Brain microvascular endothelial cell (primary cell): Measurements from ENCODE around the gene TMOD1.
"Not testable (repeated sequence)": the region's sequence is repeated elsewhere in the genome, so short reads cannot be mapped to it uniquely, and the experiment has no call there.

ENCODE experiments used
- DNase-seq: peaks from one replicate; pipeline ENCODE4 v3.0.0-alpha.2; 2020
- H3K27ac ChIP-seq: fragments of 250-450 bp; sonication (Bioruptor Pico); 2 replicates; pipeline ENCODE4 v1.5.1; 2020; ENCODE audit warnings: mild to moderate bottlenecking, moderate library complexity
- H3K27me3 ChIP-seq: fragments of 250-450 bp; sonication (Bioruptor Pico); replicated peaks from 2 replicates; pipeline ENCODE4 v1.5.1; 2020; ENCODE audit warnings: mild to moderate bottlenecking
- H3K36me3 ChIP-seq: fragments of 250-450 bp; sonication (Bioruptor Pico); replicated peaks from 2 replicates; pipeline ENCODE4 v1.5.1; 2020; ENCODE audit warnings: mild to moderate bottlenecking
- H3K4me3 ChIP-seq: 2 replicates; pipeline ENCODE4 v1.5.1; 2011; ENCODE audit warnings: low read depth, mild to moderate bottlenecking, control low read depth, low read length, moderate library complexity
- in situ Hi-C: cut with HindIII; loops from 2 replicates; pipeline ENCODE4 v1.10.0; 2017; ENCODE audit warnings: low sequenced_read_pairs, low pct_ligation_motif_present
- TF ChIP-seq, protein P1 (sequence below): IDR thresholded peaks from 2 replicates; pipeline ENCODE4 v1.5.1; 2011; ENCODE audit warnings: low read depth, mild to moderate bottlenecking, moderate library complexity, low read length, control low read depth, inconsistent platforms; ENCODE audit errors: missing control alignments

TMOD1 gene

DNA sequence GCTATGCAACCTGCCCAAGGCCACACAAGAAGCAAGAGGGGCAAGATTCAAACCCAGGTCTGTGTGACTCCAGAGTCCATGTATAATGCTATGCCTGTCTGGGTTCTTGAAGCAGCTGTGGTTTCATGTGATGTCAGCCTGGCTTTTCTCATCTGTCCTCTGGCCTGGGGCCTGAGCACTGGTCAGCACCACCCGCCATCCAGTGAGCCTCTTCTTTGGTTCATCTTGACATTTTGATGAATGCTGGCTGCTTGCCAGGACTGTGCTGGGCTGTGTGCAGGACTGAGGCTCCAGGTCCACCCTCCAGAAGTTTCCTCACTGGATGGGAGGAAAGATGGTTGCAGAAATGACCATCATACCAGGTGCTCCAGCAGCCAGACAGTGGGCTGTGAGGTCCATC, 70.2 kb downstream of the TMOD1 start:
- TF ChIP-seq, protein P1, sequence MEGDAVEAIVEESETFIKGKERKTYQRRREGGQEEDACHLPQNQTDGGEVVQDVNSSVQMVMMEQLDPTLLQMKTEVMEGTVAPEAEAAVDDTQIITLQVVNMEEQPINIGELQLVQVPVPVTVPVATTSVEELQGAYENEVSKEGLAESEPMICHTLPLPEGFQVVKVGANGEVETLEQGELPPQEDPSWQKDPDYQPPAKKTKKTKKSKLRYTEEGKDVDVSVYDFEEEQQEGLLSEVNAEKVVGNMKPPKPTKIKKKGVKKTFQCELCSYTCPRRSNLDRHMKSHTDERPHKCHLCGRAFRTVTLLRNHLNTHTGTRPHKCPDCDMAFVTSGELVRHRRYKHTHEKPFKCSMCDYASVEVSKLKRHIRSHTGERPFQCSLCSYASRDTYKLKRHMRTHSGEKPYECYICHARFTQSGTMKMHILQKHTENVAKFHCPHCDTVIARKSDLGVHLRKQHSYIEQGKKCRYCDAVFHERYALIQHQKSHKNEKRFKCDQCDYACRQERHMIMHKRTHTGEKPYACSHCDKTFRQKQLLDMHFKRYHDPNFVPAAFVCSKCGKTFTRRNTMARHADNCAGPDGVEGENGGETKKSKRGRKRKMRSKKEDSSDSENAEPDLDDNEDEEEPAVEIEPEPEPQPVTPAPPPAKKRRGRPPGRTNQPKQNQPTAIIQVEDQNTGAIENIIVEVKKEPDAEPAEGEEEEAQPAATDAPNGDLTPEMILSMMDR = no peak
- in situ Hi-C loops = no loop called here
- Histone ChIP-seq H3K4me3 (no peak overlapping the region), H3K27ac (no peak overlapping the region), H3K27me3 (no peaks in the 10 kb centered on the region), H3K36me3 (no peaks in the 10 kb centered on the region)
- no peak for DNase-seq

DNA sequence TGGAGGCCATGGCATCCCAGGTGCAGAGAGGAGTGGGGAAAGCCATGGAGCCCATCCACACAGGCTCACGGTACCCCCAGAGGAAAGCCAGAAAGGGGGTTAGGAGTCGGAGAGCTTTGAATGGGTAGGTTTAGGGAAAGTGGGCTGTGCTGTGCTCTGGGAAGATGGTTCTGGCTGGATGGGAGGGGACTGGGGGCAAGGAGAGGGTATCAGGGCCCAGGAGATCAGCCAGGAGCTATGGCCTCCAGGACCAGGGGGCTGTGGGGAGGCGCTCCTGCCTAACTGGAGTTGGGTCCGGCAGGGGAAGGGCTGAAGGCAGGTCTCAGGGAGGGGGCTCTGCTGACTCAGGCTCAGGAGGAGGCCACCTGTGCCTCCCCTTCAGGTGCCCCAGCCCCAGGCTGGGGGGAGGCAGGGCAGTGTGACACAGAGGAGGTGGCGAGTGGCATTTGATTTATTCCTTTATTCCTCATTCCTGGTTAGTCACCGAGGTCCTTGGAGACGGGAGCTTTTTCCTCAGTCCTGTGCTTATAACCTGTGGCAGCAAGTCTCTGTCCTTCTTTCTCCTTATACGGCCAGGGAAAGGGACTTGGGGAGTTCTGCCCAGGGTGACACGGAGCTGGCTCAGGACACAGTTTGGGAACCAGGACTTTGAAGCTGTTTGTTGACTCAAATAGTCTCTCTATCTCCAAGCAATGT, 70.9 kb downstream of the TMOD1 start:
- Histone ChIP-seq H3K4me3 (no peak overlapping the region), H3K27me3 (no peaks in the 10 kb centered on the region), H3K27ac (no peak overlapping the region), H3K36me3 (no peaks in the 10 kb centered on the region)
- TF ChIP-seq, protein P1 = no peak
- in situ Hi-C loops = no loop called here
- DNase-seq = no peak

DNA sequence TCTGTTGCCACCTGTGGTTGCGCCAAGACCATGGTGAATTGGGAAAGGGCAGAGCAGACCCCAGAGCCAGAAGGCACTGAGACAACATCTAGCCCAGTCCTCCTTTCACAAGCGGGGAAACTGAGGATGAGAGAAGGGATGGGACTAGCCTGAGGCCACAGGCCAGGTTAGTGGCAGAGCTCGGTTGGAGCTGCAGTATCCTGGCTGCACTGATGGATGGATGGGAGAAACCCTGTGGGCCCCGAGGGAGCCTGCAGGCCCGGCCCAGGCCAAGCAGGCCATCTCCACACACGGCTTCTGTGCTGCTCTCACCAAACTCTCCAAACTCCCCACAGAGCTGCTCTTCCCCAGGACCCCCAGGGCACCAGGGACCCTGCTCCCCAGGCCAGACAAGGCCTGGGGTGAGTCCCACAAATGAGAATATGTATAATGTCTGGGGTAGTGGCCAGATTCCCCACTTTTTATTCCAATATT, 71.5 kb downstream of the TMOD1 start:
- in situ Hi-C loops = no loop called here
- DNase-seq = no peak
- TF ChIP-seq, protein P1 = no peak
- Histone ChIP-seq H3K27ac (no peak overlapping the region), H3K27me3 (no peaks in the 10 kb centered on the region), H3K4me3 (no peak overlapping the region), H3K36me3 (no peaks in the 10 kb centered on the region)

DNA sequence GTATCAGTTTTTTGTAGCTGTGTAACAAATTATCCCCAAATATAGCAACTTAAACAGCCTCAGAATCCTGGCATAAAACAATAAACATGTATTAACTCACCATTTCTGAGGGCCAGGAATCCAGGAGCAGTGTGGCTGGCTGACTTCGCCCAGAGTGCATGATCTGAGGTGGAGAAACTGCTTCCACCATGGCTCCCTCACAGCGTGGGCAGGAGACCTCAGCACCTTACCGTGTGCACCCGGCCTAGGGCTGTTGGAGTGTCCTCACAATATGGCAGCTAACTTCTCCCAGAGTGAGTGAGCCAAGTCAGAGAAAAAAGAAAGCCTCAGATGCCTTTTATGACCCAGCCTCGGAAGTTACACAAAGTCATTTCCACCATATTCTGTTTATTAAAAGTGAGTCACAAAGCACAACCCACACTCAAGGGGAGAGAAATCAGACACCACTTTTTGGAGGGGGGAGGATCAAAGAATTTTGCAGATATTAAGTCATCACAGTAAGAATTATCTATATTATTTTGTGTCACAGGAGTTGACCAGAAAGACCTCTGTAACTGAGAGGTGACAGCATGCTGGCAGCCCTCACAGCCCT, 72.1 kb downstream of the TMOD1 start:
- in situ Hi-C loops = no loop called here
- no peaks in the 10 kb centered on the region for H3K36me3 ChIP-seq
- no peak for DNase-seq
- no peaks in the 10 kb centered on the region for H3K27me3 ChIP-seq
- no peak overlapping the region for H3K27ac ChIP-seq
- TF ChIP-seq, protein P1 = no peak
- no peak overlapping the region for H3K4me3 ChIP-seq

DNA sequence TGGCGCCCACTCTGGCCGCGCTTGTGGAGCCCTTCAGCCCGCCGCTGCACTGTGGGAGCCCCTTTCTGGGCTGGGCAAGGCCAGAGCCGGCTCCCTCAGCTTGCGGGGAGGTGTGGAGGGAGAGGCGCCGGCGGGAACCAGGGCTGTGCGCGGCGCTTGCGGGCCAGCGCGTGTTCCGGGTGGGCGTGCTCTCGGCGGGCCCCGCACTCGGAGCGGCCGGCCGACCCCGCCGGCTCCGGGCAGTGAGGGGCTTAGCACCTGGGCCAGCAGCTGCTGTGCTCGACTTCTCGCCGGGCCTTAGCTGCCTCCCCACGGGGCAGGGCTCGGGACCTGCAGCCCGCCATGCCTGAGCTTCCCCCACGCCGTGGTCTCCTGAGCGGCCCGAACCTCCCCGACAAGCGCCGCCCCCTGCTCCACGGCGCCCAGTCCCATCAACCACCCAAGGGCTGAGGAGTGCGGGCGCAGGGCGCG, 72.7 kb downstream of the TMOD1 start:
- H3K27ac ChIP-seq, DNase-seq, H3K27me3 ChIP-seq, in situ Hi-C loops, H3K36me3 ChIP-seq, H3K4me3 ChIP-seq: not testable (repeated sequence)

DNA sequence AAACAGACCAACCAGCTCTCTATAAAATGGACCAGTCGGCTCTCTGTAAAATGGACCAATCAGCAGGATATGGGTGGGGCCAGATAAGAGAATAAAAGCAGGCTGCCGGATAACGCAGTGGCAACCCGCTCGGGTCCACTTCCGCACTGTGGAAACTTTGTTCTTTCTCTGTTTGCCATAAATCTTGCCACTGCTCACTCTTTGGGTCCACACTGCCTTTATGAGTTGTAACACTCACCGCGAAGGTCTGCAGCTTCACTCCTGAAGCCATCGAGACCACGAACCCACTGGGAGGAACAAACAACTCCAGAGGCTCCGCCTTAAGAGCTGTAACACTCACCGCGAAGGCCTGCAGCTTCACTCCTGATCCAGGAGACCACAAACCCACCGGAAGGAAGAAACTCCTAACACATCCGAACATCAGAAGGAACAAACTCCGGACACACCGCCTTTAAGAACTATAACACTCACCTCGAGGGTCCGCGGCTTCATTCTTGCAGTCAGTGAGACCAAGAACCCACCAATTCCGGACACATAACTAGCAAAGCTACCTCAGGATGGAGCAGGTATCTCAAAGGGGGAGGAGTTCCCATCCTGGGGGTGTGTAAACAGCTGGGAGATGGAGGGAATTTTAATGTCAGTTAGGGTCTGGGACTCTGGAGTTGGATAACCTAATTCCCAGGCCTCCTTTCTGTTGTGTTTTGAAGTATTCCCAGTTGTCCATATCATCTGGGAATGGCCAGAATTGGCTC, 73.6 kb downstream of the TMOD1 start:
- DNase-seq, H3K27ac ChIP-seq, in situ Hi-C loops, H3K4me3 ChIP-seq, H3K36me3 ChIP-seq, H3K27me3 ChIP-seq: not testable (repeated sequence)
